HepG2 (cell line): ENCODE results near the gene ADAMTS12. TPM values are rescaled to one million over a fixed set of nuclear protein-coding genes. Genes with fewer than 3 reads are reported as not detected.

Experiments used
- ATAC-seq: fragments of 200-7000 bp; cut with Tn5 transposase; 3 replicates; pipeline ENCODE4 v1.9.1; 2020; ENCODE audit warnings: mild to moderate bottlenecking, moderate library complexity
- BruUV-seq: library from RNA; stranded (reverse); fragments of 400-500 nt; replicated peaks from 2 replicates; lab custom pipeline; 2021; lab: Mats Ljungman, UMichigan
- CTCF ChIA-PET: fragments of 300-600 bp; formaldehyde crosslinking; extraction: SDS; loops from one replicate; lab custom pipeline; 2021; ENCODE audit warnings: low total read pairs, inconsistent platforms, low intra/inter-chr PET ratio; lab: Yijun Ruan, JAX
- POLR2A ChIA-PET: fragments of 350-600 bp; sonication (Branson Sonifier 250); formaldehyde crosslinking; loops from one replicate; lab custom pipeline; 2020; ENCODE audit warnings: antibody characterized with exemption, inconsistent platforms; lab: Yijun Ruan, JAX
- DNase-seq: peaks from one replicate; pipeline ENCODE4 v3.0.0-alpha.2; 2015; ENCODE audit warnings: low spot score
- FAIRE-seq: peaks from 3 replicates; lab custom pipeline; 2011; peaks lifted over from hg19 to GRCh38; lab: Jason Lieb, UNC
- H2AFZ ChIP-seq: one replicate; pipeline ENCODE4 v1.6.1; 2011; ENCODE audit warnings: low read length, inconsistent platforms
- H3K27ac ChIP-seq: fragments of 300-600 bp; 3 replicates; pipeline ENCODE4 v1.8.0; 2011; ENCODE audit warnings: mixed run types, mild to moderate bottlenecking, mixed read lengths, low read length, inconsistent platforms; ENCODE audit not compliant: insufficient read depth; ENCODE audit errors: extremely low read length
- H3K27me3 ChIP-seq, 2 experiments: fragments of 200-600 bp in 1 of 2; 2 replicates in 1 of 2; 3 replicates in 1 of 2; pipeline versions ENCODE4 v1.6.0 to v1.8.0; 2011; ENCODE audit warnings: low read length in 2 of 2, mild to moderate bottlenecking in 2 of 2, moderate library complexity in 2 of 2, inconsistent platforms in 1 of 2; ENCODE audit not compliant: insufficient read depth in 2 of 2, control insufficient read depth in 1 of 2
- H3K36me3 ChIP-seq, 2 experiments: fragments of 200-600 bp in 1 of 2; replicated peaks in 1 of 2; 2 replicates in 1 of 2; 3 replicates in 1 of 2; pipeline versions ENCODE4 v1.5.1 to v1.8.0; 2011; ENCODE audit warnings: low read length in 2 of 2, inconsistent platforms in 1 of 2; ENCODE audit not compliant: insufficient read depth in 2 of 2, control insufficient read depth in 1 of 2
- H3K4me1 ChIP-seq: 2 replicates; pipeline ENCODE4 v1.5.1; 2012; ENCODE audit warnings: low read length, inconsistent platforms; ENCODE audit not compliant: insufficient read depth
- H3K4me2 ChIP-seq: 2 replicates; pipeline ENCODE4 v1.6.0; 2011; ENCODE audit warnings: low read depth, low read length, inconsistent platforms
- H3K4me3 ChIP-seq, 3 experiments: fragments of 200-600 bp in 1 of 3; sonication (generic), shearing (Covaris generic) in 1 of 3; replicated peaks in 1 of 3; 2 replicates each; pipeline ENCODE4 v1.5.1; 2011 to 2016; ENCODE audit warnings: low read length in 3 of 3, inconsistent platforms in 2 of 3, low read depth in 2 of 3, mild to moderate bottlenecking in 2 of 3, control low read depth in 1 of 3, mixed read lengths in 1 of 3; ENCODE audit not compliant: insufficient read depth in 1 of 3
- H3K79me2 ChIP-seq: one replicate; pipeline ENCODE4 v1.6.1; 2011; ENCODE audit warnings: low read length, inconsistent platforms; ENCODE audit not compliant: insufficient read depth
- H3K9ac ChIP-seq: 2 replicates; pipeline ENCODE4 v1.6.0; 2011; ENCODE audit warnings: mild to moderate bottlenecking, low read depth, low read length, inconsistent platforms; ENCODE audit not compliant: insufficient read depth
- H3K9me3 ChIP-seq: 2 replicates; pipeline ENCODE4 v1.5.1; 2012; ENCODE audit warnings: mild to moderate bottlenecking, low read length
- H4K20me1 ChIP-seq: 2 replicates; pipeline ENCODE4 v1.6.0; 2011; ENCODE audit warnings: inconsistent platforms, mild to moderate bottlenecking, low read length, moderate library complexity; ENCODE audit not compliant: insufficient read depth
- CBX2 ChIP-seq, 2 experiments: fragments of 200-600 bp in 1 of 2; sonication (generic); formaldehyde crosslinking in 1 of 2; IDR thresholded peaks; 2 replicates each; pipeline versions ENCODE4 v1.7.0 to v1.8.1; 2018 to 2022; ENCODE audit warnings: low read depth in 2 of 2, low read length in 1 of 2, mild to moderate bottlenecking in 1 of 2, missing genetic modification reagents in 1 of 2
- JUNB ChIP-seq: sonication (generic); formaldehyde crosslinking; IDR thresholded peaks from 2 replicates; pipeline ENCODE4 v1.8.0; 2022; ENCODE audit warnings: missing genetic modification reagents, mild to moderate bottlenecking, borderline replicate concordance
- KLF9 ChIP-seq: IDR thresholded peaks from 2 replicates; pipeline ENCODE4 v1.6.1; 2016; ENCODE audit warnings: low read depth
- PHF5A ChIP-seq: IDR thresholded peaks from one replicate; pipeline ENCODE4 v1.6.1; 2018; ENCODE audit warnings: low read depth, missing genetic modification reagents; ENCODE audit not compliant: unreplicated experiment
- RAD51 ChIP-seq: fragments of 450-650 bp; IDR thresholded peaks from 2 replicates; pipeline ENCODE4 v1.6.1; 2016; ENCODE audit warnings: borderline replicate concordance
- RFX3 ChIP-seq: IDR thresholded peaks from 2 replicates; pipeline ENCODE4 v1.6.1; 2016; ENCODE audit warnings: missing biosample characterization, missing genetic modification reagents
- SOX5 ChIP-seq: IDR thresholded peaks from 2 replicates; pipeline ENCODE4 v1.6.1; 2016; ENCODE audit warnings: borderline replicate concordance
- ZMYM4 ChIP-seq: sonication (generic); formaldehyde crosslinking; IDR thresholded peaks from 2 replicates; pipeline ENCODE4 v1.8.1; 2023; ENCODE audit warnings: mild to moderate bottlenecking, missing genetic modification reagents
- ZNF124 ChIP-seq: sonication (generic); formaldehyde crosslinking; IDR thresholded peaks from 2 replicates; pipeline ENCODE4 v1.4.0; 2020; ENCODE audit warnings: missing genetic modification reagents
- ZNF292 ChIP-seq: sonication (generic); formaldehyde crosslinking; IDR thresholded peaks from 2 replicates; pipeline ENCODE4 v1.8.1; 2022; ENCODE audit warnings: mild to moderate bottlenecking, low read depth, missing genetic modification reagents, borderline replicate concordance
- ZNF644 ChIP-seq: IDR thresholded peaks from 2 replicates; pipeline ENCODE4 v1.6.1; 2016; ENCODE audit warnings: low read depth
- ZNF652 ChIP-seq: IDR thresholded peaks from 2 replicates; pipeline ENCODE4 v1.6.1; 2016; ENCODE audit warnings: low read depth, borderline replicate concordance
- ZNF737 ChIP-seq: sonication (generic); formaldehyde crosslinking; IDR thresholded peaks from 2 replicates; pipeline ENCODE4 v1.5.0; 2020; ENCODE audit warnings: missing genetic modification reagents, mild to moderate bottlenecking, borderline replicate concordance
- ZNF766 ChIP-seq: sonication (generic); formaldehyde crosslinking; IDR thresholded peaks from 2 replicates; pipeline ENCODE4 v1.5.0; 2020; ENCODE audit warnings: missing genetic modification reagents, borderline replicate concordance
- WGBS: methylation state at CpG from one replicate; pipeline ENCODE4 v1.1.6; 2017; ENCODE audit warnings: low lambda C conversion rate; 5-methylcytosine and 5-hydroxymethylcytosine counted together
- in situ Hi-C: cut with HindIII; loops from 2 replicates; pipeline ENCODE4 v1.10.0; 2017; ENCODE audit warnings: low pct_unique_long_range_greater_than_20kb; ENCODE audit not compliant: extremely low pct_ligation_motif_present
- intact Hi-C: fragments of 100-400 bp; cut with micrococcal nuclease; formaldehyde crosslinking; loops from one replicate; pipeline ENCODE4 v1.10.0; 2022; ENCODE audit not compliant: unreplicated experiment
- polyA plus RNA-seq, 8 experiments: library from polyadenylated mRNA; depleted of rRNA in 3 of 8; stranded (reverse) in 7 of 8; unstranded in 1 of 8; fragments of >200 nt; fragmentation: Illumina TruSeq in 4 of 8; extraction: Trizol in 4 of 8; gene quantifications; 2 replicates each; pipeline versions ENCODE4 v1.2.1 to v1.2.3, GENCODE V29; 2011 to 2016; ENCODE audit warnings: low read depth in 4 of 8, missing spikeins in 1 of 8, mixed read lengths in 1 of 8; ENCODE audit not compliant: insufficient read depth in 1 of 8
- total RNA-seq, 5 experiments: library from RNA; depleted of rRNA; stranded (reverse); fragments of >200 nt; fragmentation: Illumina TruSeq; extraction: Trizol; gene quantifications; 2 replicates each; pipeline ENCODE4 v1.2.3, GENCODE V29; 2016; ENCODE audit warnings: low read depth in 1 of 5
- TF ChIP-seq, protein P1 (sequence below), 2 experiments: sonication (generic) in 1 of 2; formaldehyde crosslinking in 1 of 2; IDR thresholded peaks; 2 replicates each; pipeline versions ENCODE4 v1.5.1 to v1.6.1; 2011 to 2020; ENCODE audit warnings: borderline replicate concordance in 1 of 2, low read depth in 1 of 2, low read length in 1 of 2, mild to moderate bottlenecking in 1 of 2, missing genetic modification reagents in 1 of 2, moderate library complexity in 1 of 2

Gene ADAMTS12
- total and polyA plus RNA-seq, 2 of the 13 experiments (the other 11 are each of a cell fraction or from before 2014, with no cell fraction given), result 0.03 TPM; not detected in 1

DNA sequence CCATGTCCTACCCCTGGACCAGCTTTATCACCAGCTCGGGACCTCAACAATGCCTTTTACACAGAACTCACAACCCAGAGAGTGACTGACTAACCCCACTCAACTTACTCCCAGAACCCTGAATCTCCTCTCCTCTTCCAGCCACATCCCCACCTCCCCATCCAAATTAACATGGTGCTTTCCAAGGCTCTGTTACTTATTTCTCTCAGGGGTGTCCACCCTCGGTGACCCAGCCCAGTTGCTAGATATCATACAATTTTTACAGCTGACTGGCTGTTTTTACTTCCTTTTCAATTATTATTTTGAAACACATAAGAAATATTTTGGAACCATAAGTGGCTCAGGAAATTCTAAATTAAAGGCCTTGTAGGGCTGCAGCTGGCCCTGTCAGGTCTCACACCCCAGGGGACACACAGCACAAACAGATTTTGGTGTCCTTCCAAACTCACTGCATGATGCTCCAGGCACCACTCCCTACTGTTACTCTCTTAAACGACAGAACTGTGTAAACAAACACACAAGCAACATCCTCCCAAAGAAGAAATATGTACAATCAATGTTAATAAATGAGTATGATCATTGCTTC, 180.6 kb downstream of the ADAMTS12 start:
- BruUV-seq, result no TSS peak
- intact Hi-C loops (no loop called here), in situ Hi-C loops (no loop called here)
- H3K4me1 ChIP-seq, result no peaks in the 10 kb centered on the region
- WGBS, result 2% methylated on average over 3 of the region's 3 CpGs
- no peaks in the 10 kb centered on the region for H3K36me3 ChIP-seq
- H3K4me3 ChIP-seq, result no peak overlapping the region
- H3K27me3 ChIP-seq, result no peaks in the 10 kb centered on the region
- no peak for ATAC-seq
- TF ChIP-seq KLF9 (no peak), ZNF292 (CRISPR knock-in tag) (no peak), JUNB (CRISPR knock-in tag) (no peak), PHF5A (CRISPR knock-in tag) (no peak), RFX3 (no peak), ZMYM4 (no peak), ZNF644 (CRISPR knock-in tag) (no peak), SOX5 (no peak), ZNF124 (CRISPR knock-in tag) (no peak), ZNF652 (CRISPR knock-in tag) (no peak)
- H3K79me2 ChIP-seq, result no peaks in the 10 kb centered on the region
- H3K27ac ChIP-seq, result no peak overlapping the region
- FAIRE-seq, result no peak
- H4K20me1 ChIP-seq, result no peaks in the 10 kb centered on the region
- H3K9me3 ChIP-seq, result no peaks in the 10 kb centered on the region
- CTCF ChIA-PET, result no interaction called here
- DNase-seq, result no peak
- no peak overlapping the region for H2AFZ ChIP-seq
- H3K9ac ChIP-seq, result no peak overlapping the region
- H3K4me2 ChIP-seq, result no peak overlapping the region
- POLR2A ChIA-PET, result no interaction called here

DNA sequence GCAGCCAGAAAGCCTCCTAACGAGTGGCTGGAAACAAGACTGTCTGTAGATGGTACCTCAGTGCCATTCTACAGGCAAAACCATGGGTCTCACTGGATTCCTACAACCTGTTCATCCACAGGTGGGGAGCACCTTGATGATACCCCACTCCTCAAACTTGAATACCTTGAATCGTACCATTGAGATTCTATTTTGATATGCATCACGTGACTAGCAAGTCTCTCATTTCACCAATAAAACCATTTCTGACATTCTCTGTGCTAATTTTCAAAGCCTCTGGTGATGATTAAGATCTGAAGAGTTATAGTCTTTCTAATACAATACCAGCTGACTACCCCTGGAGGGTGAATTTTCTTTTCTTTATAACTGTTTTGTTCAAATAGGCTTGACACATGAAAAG, 188.9 kb downstream of the ADAMTS12 start:
- Histone ChIP-seq H4K20me1 (no peaks in the 10 kb centered on the region), H3K79me2 (no peaks in the 10 kb centered on the region), H3K4me3 (no peak overlapping the region), H3K9me3 (no peaks in the 10 kb centered on the region), H3K4me1 (no peaks in the 10 kb centered on the region), H3K27me3 (no peaks in the 10 kb centered on the region; a peak in 1 of 5 replicates), H3K27ac (no peak overlapping the region), H3K4me2 (no peak overlapping the region), H2AFZ (no peak overlapping the region), H3K9ac (no peak overlapping the region), H3K36me3 (no peaks in the 10 kb centered on the region)
- intact Hi-C loops (no loop called here), in situ Hi-C loops (no loop called here)
- DNase-seq, result no peak
- 0% methylated on average over 3 of the region's 3 CpGs for WGBS
- ChIA-PET CTCF (no interaction called here), POLR2A (no interaction called here)
- ATAC-seq, result no peak
- BruUV-seq, result no TSS peak
- no peak for FAIRE-seq
- TF ChIP-seq, protein P1, sequence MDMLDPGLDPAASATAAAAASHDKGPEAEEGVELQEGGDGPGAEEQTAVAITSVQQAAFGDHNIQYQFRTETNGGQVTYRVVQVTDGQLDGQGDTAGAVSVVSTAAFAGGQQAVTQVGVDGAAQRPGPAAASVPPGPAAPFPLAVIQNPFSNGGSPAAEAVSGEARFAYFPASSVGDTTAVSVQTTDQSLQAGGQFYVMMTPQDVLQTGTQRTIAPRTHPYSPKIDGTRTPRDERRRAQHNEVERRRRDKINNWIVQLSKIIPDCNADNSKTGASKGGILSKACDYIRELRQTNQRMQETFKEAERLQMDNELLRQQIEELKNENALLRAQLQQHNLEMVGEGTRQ (IDR thresholded peaks at IDR 0.05; ENCODE audit: low read depth, low read length), result peak; percentile 37; the same call in 1 of the 2 replicates
- TF ChIP-seq, protein P1 (CRISPR knock-in tag; IDR thresholded peaks at IDR 0.05; ENCODE audit: borderline replicate concordance), result no peak
- TF ChIP-seq ZNF766 (CRISPR knock-in tag) (no peak), RAD51 (peak; percentile 71; the same call in 1 of the 2 replicates), ZNF737 (CRISPR knock-in tag) (no peak), CBX2 (IDR thresholded peaks at IDR 0.05; ENCODE audit: low read depth, low read length) (no peak), CBX2 (CRISPR knock-in tag; IDR thresholded peaks at IDR 0.05; ENCODE audit: low read depth) (no peak)
